Measurements from ENCODE around the gene TWIST2. TPM values are rescaled to one million over a fixed set of nuclear protein-coding genes. Genes with fewer than 3 reads are reported as not detected.

The TWIST2 gene
- total RNA-seq, 1 donor from 2014 or later: not detected

- intact Hi-C loops (cut with micrococcal nuclease): no loop called here
- H3K4me1 Mint-ChIP-seq: no peaks in the 10 kb centered on the region
These were observed 71.4 kb downstream of the TWIST2 start for GRCh38 chr2:238919307-238919706.

GRCh38 chr2:238920053-238920452, 72.2 kb downstream of the TWIST2 start:
- Mint-ChIP-seq H3K4me3 (no peak overlapping the region), H3K27ac (no peak overlapping the region), H3K36me3 (ENCODE audit: low read depth) (no peaks in the 10 kb centered on the region), H3K27me3 (peaks cover 3% of the 10 kb centered on the region), H3K9me3 (no peaks in the 10 kb centered on the region), H3K4me1 (no peaks in the 10 kb centered on the region)
- intact Hi-C loops (cut with micrococcal nuclease): no loop called here
- DNase-seq: no peak

More at GRCh38 chr2:238919307-238919706, 71.4 kb downstream of the TWIST2 start:
- Mint-ChIP-seq H3K27me3 (peaks cover 3% of the 10 kb centered on the region), H3K36me3 (ENCODE audit: low read depth) (no peaks in the 10 kb centered on the region), H3K4me3 (no peak overlapping the region), H3K9me3 (no peaks in the 10 kb centered on the region), H3K27ac (no peak overlapping the region)
- DNase-seq: no peak

- Mint-ChIP-seq H3K36me3 (ENCODE audit: low read depth) (no peaks in the 10 kb centered on the region), H3K4me3 (no peak overlapping the region), H3K9me3 (no peaks in the 10 kb centered on the region), H3K27ac (no peak overlapping the region), H3K4me1 (no peaks in the 10 kb centered on the region), H3K27me3 (peaks cover 3% of the 10 kb centered on the region)
- intact Hi-C loops (cut with micrococcal nuclease): no loop called here
- DNase-seq: no peak
These were observed 72.7 kb downstream of the TWIST2 start for GRCh38 chr2:238920601-238921001.

- intact Hi-C loops (cut with micrococcal nuclease): no loop called here
- no peaks in the 10 kb centered on the region for H3K27me3 Mint-ChIP-seq
- no peak for DNase-seq
- H3K9me3 Mint-ChIP-seq: no peaks in the 10 kb centered on the region
- H3K36me3 Mint-ChIP-seq (ENCODE audit: low read depth): no peaks in the 10 kb centered on the region
- no peak overlapping the region for H3K4me3 Mint-ChIP-seq
- H3K27ac Mint-ChIP-seq: no peak overlapping the region
- H3K4me1 Mint-ChIP-seq: no peaks in the 10 kb centered on the region
These were observed 73.4 kb downstream of the TWIST2 start for GRCh38 chr2:238921259-238921658.

- intact Hi-C loops (cut with micrococcal nuclease): no loop called here
- no peaks in the 10 kb centered on the region for H3K9me3 Mint-ChIP-seq
- H3K4me1 Mint-ChIP-seq: no peaks in the 10 kb centered on the region
- no peak overlapping the region for H3K4me3 Mint-ChIP-seq
- DNase-seq: no peak
- no peaks in the 10 kb centered on the region for H3K36me3 Mint-ChIP-seq (ENCODE audit: low read depth)
- H3K27me3 Mint-ChIP-seq: no peaks in the 10 kb centered on the region
- no peak overlapping the region for H3K27ac Mint-ChIP-seq
These were observed 73.9 kb downstream of the TWIST2 start for GRCh38 chr2:238921681-238922319.

- Mint-ChIP-seq H3K4me1 (no peaks in the 10 kb centered on the region), H3K27ac (no peak overlapping the region), H3K4me3 (no peak overlapping the region), H3K9me3 (no peaks in the 10 kb centered on the region), H3K27me3 (no peaks in the 10 kb centered on the region), H3K36me3 (ENCODE audit: low read depth) (no peaks in the 10 kb centered on the region)
- DNase-seq: no peak
- intact Hi-C loops (cut with micrococcal nuclease): no loop called here
These were observed 74.5 kb downstream of the TWIST2 start for GRCh38 chr2:238922435-238922834.

- no peak for DNase-seq
- H3K9me3 Mint-ChIP-seq: no peaks in the 10 kb centered on the region
- H3K4me1 Mint-ChIP-seq: no peaks in the 10 kb centered on the region
These were observed 76.1 kb downstream of the TWIST2 start for GRCh38 chr2:238924032-238924431.

GRCh38 chr2:238924796-238925195, 76.9 kb downstream of the TWIST2 start:
- intact Hi-C loops (cut with micrococcal nuclease): no loop called here
- Mint-ChIP-seq H3K4me3 (no peak overlapping the region), H3K27me3 (no peaks in the 10 kb centered on the region), H3K27ac (no peak overlapping the region), H3K9me3 (no peaks in the 10 kb centered on the region), H3K4me1 (no peaks in the 10 kb centered on the region), H3K36me3 (ENCODE audit: low read depth) (no peaks in the 10 kb centered on the region)
- DNase-seq: no peak

More at GRCh38 chr2:238924032-238924431, 76.1 kb downstream of the TWIST2 start:
- Mint-ChIP-seq H3K4me3 (no peak overlapping the region), H3K27ac (no peak overlapping the region), H3K36me3 (ENCODE audit: low read depth) (no peaks in the 10 kb centered on the region), H3K27me3 (no peaks in the 10 kb centered on the region)
- intact Hi-C loops (cut with micrococcal nuclease): no loop called here

- Mint-ChIP-seq H3K9me3 (no peaks in the 10 kb centered on the region), H3K4me3 (no peak overlapping the region), H3K4me1 (no peaks in the 10 kb centered on the region), H3K27me3 (no peaks in the 10 kb centered on the region), H3K27ac (no peak overlapping the region), H3K36me3 (ENCODE audit: low read depth) (no peaks in the 10 kb centered on the region)
- intact Hi-C loops (cut with micrococcal nuclease): no loop called here
- no peak for DNase-seq
These were observed 77.4 kb downstream of the TWIST2 start for GRCh38 chr2:238925281-238925680.

GRCh38 chr2:238925816-238926521, 78.1 kb downstream of the TWIST2 start:
- peaks cover 5% of the 10 kb centered on the region for H3K27me3 Mint-ChIP-seq
- H3K4me1 Mint-ChIP-seq: no peaks in the 10 kb centered on the region
- DNase-seq: no peak
- H3K27ac Mint-ChIP-seq: no peak overlapping the region
- intact Hi-C loops (cut with micrococcal nuclease): no loop called here
- no peaks in the 10 kb centered on the region for H3K9me3 Mint-ChIP-seq
- H3K36me3 Mint-ChIP-seq (ENCODE audit: low read depth): no peaks in the 10 kb centered on the region
- H3K4me3 Mint-ChIP-seq: no peak overlapping the region

- intact Hi-C loops (cut with micrococcal nuclease): no loop called here
- no peak overlapping the region for H3K4me3 Mint-ChIP-seq
- H3K27me3 Mint-ChIP-seq: peaks cover 12% of the 10 kb centered on the region
- DNase-seq: no peak
- H3K4me1 Mint-ChIP-seq: no peaks in the 10 kb centered on the region
- no peak overlapping the region for H3K27ac Mint-ChIP-seq
- no peaks in the 10 kb centered on the region for H3K9me3 Mint-ChIP-seq
- H3K36me3 Mint-ChIP-seq (ENCODE audit: low read depth): no peaks in the 10 kb centered on the region
These were observed 79.1 kb downstream of the TWIST2 start for GRCh38 chr2:238926761-238927611.

- intact Hi-C loops (cut with micrococcal nuclease): no loop called here
- no peak overlapping the region for H3K4me3 Mint-ChIP-seq
- H3K4me1 Mint-ChIP-seq: no peaks in the 10 kb centered on the region
- no peaks in the 10 kb centered on the region for H3K36me3 Mint-ChIP-seq (ENCODE audit: low read depth)
- no peaks in the 10 kb centered on the region for H3K9me3 Mint-ChIP-seq
- H3K27me3 Mint-ChIP-seq: peaks cover 16% of the 10 kb centered on the region
- no peak for DNase-seq
- no peak overlapping the region for H3K27ac Mint-ChIP-seq
These were observed 80.0 kb downstream of the TWIST2 start for GRCh38 chr2:238927746-238928519.

GRCh38 chr2:238928520-238929241, 80.8 kb downstream of the TWIST2 start:
- DNase-seq: no peak
- H3K9me3 Mint-ChIP-seq: no peaks in the 10 kb centered on the region
- H3K36me3 Mint-ChIP-seq (ENCODE audit: low read depth): no peaks in the 10 kb centered on the region
- no peak overlapping the region for H3K27ac Mint-ChIP-seq
- H3K4me3 Mint-ChIP-seq: no peak overlapping the region
- intact Hi-C loops (cut with micrococcal nuclease): no loop called here
- peaks cover 19% of the 10 kb centered on the region for H3K27me3 Mint-ChIP-seq
- no peaks in the 10 kb centered on the region for H3K4me1 Mint-ChIP-seq

All from activated CD4-positive, alpha-beta T cell treated with anti-CD3 and anti-CD28 coated beads, Interleukin-2, amount 10 ng/mL, durations not matched to agents 24 days and 14 days (primary cell).